SU-DHL-6 (cell line): ENCODE results near the gene SMIM32.

Experiments
- CTCF ChIP-seq: fragments of 200-600 bp; sonication (generic); IDR thresholded peaks from one replicate; pipeline ENCODE4 v1.5.1; 2017; ENCODE audit warnings: antibody characterized with exemption, mild to moderate bottlenecking, low read length, moderate library complexity; ENCODE audit not compliant: insufficient read depth, poor library complexity, severe bottlenecking
- EZH2phosphoT487 ChIP-seq: fragments of 200-600 bp; sonication (generic), shearing (Covaris generic); conservative IDR thresholded peaks from 2 replicates; pipeline ENCODE4 v1.6.1; 2018; ENCODE audit warnings: mild to moderate bottlenecking, antibody characterized with exemption, low read length, moderate library complexity, mixed read lengths

GRCh38 chr5:136203303-136203922 lies 10.5 kb upstream of the SMIM32 start:
- TF ChIP-seq CTCF, result no peak
- no peak for TF ChIP-seq EZH2phosphoT487
